ENCODE data around the gene PNKP. TPM values are rescaled to one million over a fixed set of nuclear protein-coding genes. Genes with fewer than 3 reads are reported as not detected.

Gene PNKP
- total and polyA plus RNA-seq, 2 of the 8 experiments (the other 6 are each of a cell fraction or from before 2014, with no cell fraction given), result 45.8 to 105 TPM

DNA sequence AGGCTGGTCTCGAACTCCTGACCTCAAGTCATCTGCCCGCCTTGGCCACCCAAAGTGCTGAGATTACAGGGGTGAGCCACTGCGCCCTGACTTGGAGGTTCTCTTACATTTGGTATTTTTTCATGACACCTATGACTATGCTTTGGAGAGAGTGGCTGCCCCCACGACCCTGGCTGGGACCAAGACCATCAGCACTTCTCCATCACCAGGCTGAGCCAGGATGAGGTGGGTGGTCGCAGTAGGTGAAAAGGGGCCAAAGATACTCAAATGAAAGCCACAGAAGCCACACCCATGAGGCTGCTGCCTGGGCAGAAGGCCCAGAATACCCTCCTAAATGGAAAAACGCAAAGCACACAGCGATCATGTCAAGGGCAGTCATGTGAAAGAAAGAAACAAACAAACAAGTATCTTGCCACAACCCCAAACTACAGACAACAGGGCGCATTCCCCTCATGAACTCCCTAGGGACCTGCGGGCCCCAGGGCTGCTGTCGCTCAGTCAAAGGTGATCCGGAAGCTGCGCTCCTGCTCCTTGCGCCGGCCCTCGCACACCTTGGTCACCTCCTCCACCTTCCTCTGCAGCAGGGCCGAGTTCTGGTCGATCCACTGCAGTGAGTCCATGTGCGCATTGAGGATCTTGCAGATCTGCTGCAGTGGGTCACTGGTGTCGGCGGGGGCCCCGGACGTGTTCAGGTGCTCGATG, 40.5 kb upstream of the PNKP start (continued):
- TF ChIP-seq CHD1 (IDR thresholded peaks at IDR 0.05; ENCODE audit: low read depth, low read length) (no peak), CHD2 (IDR thresholded peaks at IDR 0.05; ENCODE audit: low read length) (no peak), SAP30 (IDR thresholded peaks at IDR 0.05; ENCODE audit: insufficient read depth, insufficient replicate concordance, low read length) (no peak), SIN3A (conservative IDR thresholded peaks at IDR 0.05 in 1 of 2, IDR thresholded peaks at IDR 0.05 in 1 of 2; ENCODE audit: low read depth in 1 of 2, low read length in 2 of 2) (no peak), PHF8 (conservative IDR thresholded peaks at IDR 0.05; ENCODE audit: low read depth, low read length) (no peak), POLR2AphosphoS5 (IDR thresholded peaks at IDR 0.05; ENCODE audit: low read depth, low read length) (no peak), SP2 (IDR thresholded peaks at IDR 0.05; ENCODE audit: low read length) (no peak), RAD21 (IDR thresholded peaks at IDR 0.05 in 1 of 2, conservative IDR thresholded peaks at IDR 0.05 in 1 of 2; ENCODE audit: low read depth in 2 of 2, low read length in 2 of 2) (no peak), RFX5 (IDR thresholded peaks at IDR 0.05; ENCODE audit: borderline replicate concordance, low read depth, low read length) (no peak), POU5F1 (IDR thresholded peaks at IDR 0.05; ENCODE audit: low read depth, low read length) (no peak)
- TF ChIP-seq, protein P1, sequence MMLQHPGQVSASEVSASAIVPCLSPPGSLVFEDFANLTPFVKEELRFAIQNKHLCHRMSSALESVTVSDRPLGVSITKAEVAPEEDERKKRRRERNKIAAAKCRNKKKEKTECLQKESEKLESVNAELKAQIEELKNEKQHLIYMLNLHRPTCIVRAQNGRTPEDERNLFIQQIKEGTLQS (IDR thresholded peaks at IDR 0.05; ENCODE audit: insufficient read depth, low read depth, low read length), result no peak

Measured in H1 (cell line).